Trophoblast cell (in vitro differentiated cells and primary cell): ENCODE data around the gene KCTD17.

ENCODE experiments used
- DNase-seq, 2 donors: peaks; one replicate each; pipeline ENCODE4 v3.0.0-alpha.2; 2016
- H2AFZ ChIP-seq: 2 replicates; pipeline ENCODE4 v1.6.1; 2013; ENCODE audit warnings: low read length, moderate library complexity, mild to moderate bottlenecking; ENCODE audit not compliant: insufficient read depth, poor library complexity
- H2AK5ac ChIP-seq: 2 replicates; pipeline ENCODE4 v1.6.1; 2013; ENCODE audit warnings: mild to moderate bottlenecking, low read length
- H2BK120ac ChIP-seq: 2 replicates; pipeline ENCODE4 v1.6.1; 2013; ENCODE audit warnings: low read length, mild to moderate bottlenecking, moderate library complexity; ENCODE audit not compliant: insufficient read depth, poor library complexity
- H2BK12ac ChIP-seq: 2 replicates; pipeline ENCODE4 v1.6.1; 2013; ENCODE audit warnings: mild to moderate bottlenecking, low read length, moderate library complexity
- H2BK5ac ChIP-seq: 2 replicates; pipeline ENCODE4 v1.6.1; 2013; ENCODE audit warnings: low read length, low read depth, moderate library complexity, mild to moderate bottlenecking; ENCODE audit not compliant: poor library complexity
- H3K14ac ChIP-seq: 2 replicates; pipeline ENCODE4 v1.6.1; 2013; ENCODE audit warnings: mild to moderate bottlenecking, low read length
- H3K18ac ChIP-seq: 2 replicates; pipeline ENCODE4 v1.6.1; 2013; ENCODE audit warnings: mild to moderate bottlenecking, low read length
- H3K23ac ChIP-seq: 2 replicates; pipeline ENCODE4 v1.6.1; 2013; ENCODE audit warnings: low read length
- H3K27ac ChIP-seq: 2 replicates; pipeline ENCODE4 v1.5.1; 2013; ENCODE audit warnings: low read depth, mild to moderate bottlenecking, inconsistent platforms, low read length, moderate library complexity
- H3K27me3 ChIP-seq: 2 replicates; pipeline ENCODE4 v1.6.1; 2013; ENCODE audit warnings: inconsistent platforms, mild to moderate bottlenecking, low read length, moderate library complexity; ENCODE audit not compliant: insufficient read depth
- H3K36me3 ChIP-seq, 2 experiments: 1 replicate in 1 of 2; 2 replicates in 1 of 2; pipeline ENCODE4 v1.6.1; 2013; ENCODE audit warnings: low read length in 2 of 2, mild to moderate bottlenecking in 2 of 2, moderate library complexity in 1 of 2; ENCODE audit not compliant: insufficient read depth in 2 of 2, control insufficient read depth in 1 of 2
- H3K4ac ChIP-seq: 2 replicates; pipeline ENCODE4 v1.6.1; 2013; ENCODE audit warnings: low read depth, mild to moderate bottlenecking, low read length, moderate library complexity
- H3K4me1 ChIP-seq, 2 experiments: 1 replicate in 1 of 2; 2 replicates in 1 of 2; pipeline ENCODE4 v1.6.1; 2013; ENCODE audit warnings: low read length in 2 of 2, mild to moderate bottlenecking in 2 of 2, moderate library complexity in 1 of 2; ENCODE audit not compliant: insufficient read depth in 2 of 2, control insufficient read depth in 1 of 2
- H3K4me2 ChIP-seq: 2 replicates; pipeline ENCODE4 v1.6.1; 2013; ENCODE audit warnings: inconsistent platforms, mild to moderate bottlenecking, low read length, moderate library complexity
- H3K4me3 ChIP-seq: 2 replicates; pipeline ENCODE4 v1.5.1; 2013; ENCODE audit warnings: mild to moderate bottlenecking, low read depth, low read length, inconsistent platforms
- H3K79me1 ChIP-seq: one replicate; pipeline ENCODE4 v1.6.1; 2013; ENCODE audit warnings: low read length
- H3K79me2 ChIP-seq: 2 replicates; pipeline ENCODE4 v1.6.1; 2013; ENCODE audit warnings: low read length, mild to moderate bottlenecking; ENCODE audit not compliant: control insufficient read depth, insufficient read depth, poor library complexity
- H3K9ac ChIP-seq: 2 replicates; pipeline ENCODE4 v1.6.1; 2013; ENCODE audit warnings: mild to moderate bottlenecking, low read length
- H3K9me3 ChIP-seq: 2 replicates; pipeline ENCODE4 v1.6.1; 2013; ENCODE audit warnings: low read depth, mild to moderate bottlenecking, control low read depth, inconsistent platforms, low read length; ENCODE audit not compliant: insufficient read depth
- H4K12ac ChIP-seq: 2 replicates; pipeline ENCODE4 v1.6.1; 2013; ENCODE audit warnings: low read depth, mild to moderate bottlenecking, low read length, moderate library complexity
- H4K8ac ChIP-seq: 2 replicates; pipeline ENCODE4 v1.6.1; 2013; ENCODE audit warnings: low read depth, mild to moderate bottlenecking, low read length, moderate library complexity
- H4K91ac ChIP-seq: one replicate; pipeline ENCODE4 v1.6.1; 2013; ENCODE audit warnings: low read depth, mild to moderate bottlenecking, low read length, moderate library complexity
- WGBS: extraction: QIAGEN DNeasy Blood & Tissue Kit; methylation state at CpG from one replicate; pipeline ENCODE4 v1.1.7; 2013; ENCODE audit warnings: missing lambda C conversion rate; ENCODE audit not compliant: insufficient read length, insufficient coverage; ENCODE audit errors: extremely low coverage; 5-methylcytosine and 5-hydroxymethylcytosine counted together

The KCTD17 gene

GRCh38 chr22:37008365-37008764 lies 43.2 kb upstream of the KCTD17 start:
- WGBS = no CpG with 5 or more reads among the region's 2 CpGs
- H4K91ac ChIP-seq = no peak overlapping the region
- H2AFZ ChIP-seq = no peak overlapping the region
- no peaks in the 10 kb centered on the region for H3K27me3 ChIP-seq
- H3K4me1 ChIP-seq = no peaks in the 10 kb centered on the region
- no peak overlapping the region for H4K12ac ChIP-seq
- H3K18ac ChIP-seq = no peak overlapping the region
- H2BK12ac ChIP-seq = no peak overlapping the region
- H3K4me3 ChIP-seq = no peak overlapping the region
- no peak overlapping the region for H2BK5ac ChIP-seq
- H3K4me2 ChIP-seq = no peak overlapping the region
- H2BK120ac ChIP-seq = no peak overlapping the region
- H3K27ac ChIP-seq = no peak overlapping the region
- H3K9me3 ChIP-seq = peaks cover 4% of the 10 kb centered on the region
- H2AK5ac ChIP-seq = no peak overlapping the region
- H3K14ac ChIP-seq = no peak overlapping the region
- no peaks in the 10 kb centered on the region for H3K79me1 ChIP-seq
- H3K9ac ChIP-seq = no peak overlapping the region
- H3K79me2 ChIP-seq = no peaks in the 10 kb centered on the region
- no peak for DNase-seq
- no peaks in the 10 kb centered on the region for H3K36me3 ChIP-seq
- H3K4ac ChIP-seq = no peak overlapping the region
- no peak overlapping the region for H3K23ac ChIP-seq
- H4K8ac ChIP-seq = no peak overlapping the region

- Histone ChIP-seq H2BK120ac (no peak overlapping the region), H2BK5ac (no peak overlapping the region), H4K12ac (no peak overlapping the region), H2AFZ (no peak overlapping the region), H3K27me3 (no peaks in the 10 kb centered on the region), H3K9me3 (peaks cover 4% of the 10 kb centered on the region), H3K18ac (no peak overlapping the region), H2BK12ac (no peak overlapping the region), H3K36me3 (no peaks in the 10 kb centered on the region), H2AK5ac (no peak overlapping the region), H4K91ac (no peak overlapping the region), H3K9ac (no peak overlapping the region), H3K23ac (no peak overlapping the region), H3K4ac (no peak overlapping the region), H3K4me2 (no peak overlapping the region), H3K27ac (no peak overlapping the region), H3K79me2 (no peaks in the 10 kb centered on the region), H4K8ac (no peak overlapping the region), H3K4me3 (no peak overlapping the region), H3K14ac (no peak overlapping the region), H3K4me1 (no peaks in the 10 kb centered on the region), H3K79me1 (no peaks in the 10 kb centered on the region)
- no peak for DNase-seq
- WGBS = no CpG with 5 or more reads among the region's 2 CpGs
These were observed 42.1 kb upstream of the KCTD17 start for GRCh38 chr22:37009490-37009889.

GRCh38 chr22:37010174-37010573 lies 41.4 kb upstream of the KCTD17 start:
- Histone ChIP-seq H3K14ac (no peak overlapping the region), H2BK120ac (no peak overlapping the region), H3K27me3 (no peaks in the 10 kb centered on the region), H3K27ac (no peak overlapping the region), H3K4ac (no peak overlapping the region), H3K9me3 (peaks cover 4% of the 10 kb centered on the region), H3K4me2 (no peak overlapping the region), H2AK5ac (no peak overlapping the region), H3K79me2 (no peaks in the 10 kb centered on the region), H3K36me3 (no peaks in the 10 kb centered on the region), H2BK12ac (no peak overlapping the region), H4K12ac (no peak overlapping the region), H3K4me3 (no peak overlapping the region), H4K8ac (no peak overlapping the region), H3K4me1 (peaks cover 0 to 4% of the 10 kb centered on the region in 2 experiments), H2AFZ (no peak overlapping the region), H2BK5ac (no peak overlapping the region), H3K79me1 (no peaks in the 10 kb centered on the region), H4K91ac (no peak overlapping the region), H3K23ac (no peak overlapping the region), H3K9ac (no peak overlapping the region), H3K18ac (no peak overlapping the region)
- no peak for DNase-seq
- no CpG with 5 or more reads among the region's 4 CpGs for WGBS

- Histone ChIP-seq H4K8ac (no peak overlapping the region), H3K4me1 (peaks cover 0 to 6% of the 10 kb centered on the region in 2 experiments), H3K23ac (no peak overlapping the region), H4K91ac (no peak overlapping the region), H3K79me1 (no peaks in the 10 kb centered on the region), H3K36me3 (no peaks in the 10 kb centered on the region), H3K9me3 (peaks cover 4% of the 10 kb centered on the region), H3K4me3 (no peak overlapping the region), H3K4me2 (no peak overlapping the region), H2AK5ac (no peak overlapping the region), H2BK5ac (no peak overlapping the region), H3K27ac (no peak overlapping the region), H3K27me3 (no peaks in the 10 kb centered on the region), H2BK120ac (no peak overlapping the region), H3K14ac (no peak overlapping the region), H2AFZ (no peak overlapping the region), H3K79me2 (no peaks in the 10 kb centered on the region), H2BK12ac (no peak overlapping the region), H4K12ac (no peak overlapping the region), H3K9ac (no peak overlapping the region), H3K18ac (no peak overlapping the region), H3K4ac (no peak overlapping the region)
- DNase-seq = no peak
- WGBS = no CpG with 5 or more reads among the region's 20 CpGs
These were observed 40.6 kb upstream of the KCTD17 start for GRCh38 chr22:37010976-37011375.
